Kidney (tissue), 14 donors: ENCODE results near the gene GLIS1. TPM values are rescaled to one million over a fixed set of nuclear protein-coding genes. Genes with fewer than 3 reads are reported as not detected.

Source experiments
- DNase-seq, 5 donors: peaks; one replicate each; pipeline ENCODE4 v3.0.0-alpha.2; 2013 to 2020
- FAIRE-seq: peaks from 2 replicates; lab custom pipeline; 2012; peaks lifted over from hg19 to GRCh38; lab: Jason Lieb, UNC
- H3K27ac ChIP-seq, 2 donors: one replicate each; pipeline ENCODE4 v1.7.0; 2013; ENCODE audit warnings: low read depth in 2 of 2, low read length in 2 of 2, inconsistent platforms in 1 of 2
- H3K27me3 ChIP-seq: one replicate; pipeline ENCODE4 v1.7.1; 2013; ENCODE audit warnings: low read length, inconsistent platforms; ENCODE audit not compliant: control insufficient read depth, insufficient read depth
- H3K36me3 ChIP-seq, 3 donors: one replicate each; pipeline versions ENCODE4 v1.7.0 to v1.7.1; 2013; ENCODE audit warnings: low read length in 3 of 3, control low read depth in 1 of 3, inconsistent platforms in 1 of 3; ENCODE audit not compliant: insufficient read depth in 3 of 3, control insufficient read depth in 2 of 3
- H3K4me1 ChIP-seq, 3 donors: one replicate each; pipeline versions ENCODE4 v1.7.0 to v1.7.1; 2013; ENCODE audit warnings: low read length in 3 of 3, inconsistent platforms in 1 of 3, low read depth in 1 of 3; ENCODE audit not compliant: control insufficient read depth in 2 of 3, insufficient read depth in 2 of 3
- H3K4me3 ChIP-seq, 3 donors: one replicate each; pipeline versions ENCODE4 v1.7.0 to v1.8.1; 2013; ENCODE audit warnings: low read length in 3 of 3, control low read depth in 1 of 3, inconsistent platforms in 1 of 3
- H3K9ac ChIP-seq, 3 donors: one replicate each; pipeline versions ENCODE4 v1.7.0 to v1.7.1; 2013; ENCODE audit warnings: low read length in 3 of 3, control low read depth in 1 of 3, inconsistent platforms in 1 of 3
- H3K9me3 ChIP-seq, 3 donors: one replicate each; pipeline versions ENCODE4 v1.7.0 to v1.7.1; 2013; ENCODE audit warnings: low read length in 3 of 3, control low read depth in 1 of 3, inconsistent platforms in 1 of 3; ENCODE audit not compliant: control insufficient read depth in 2 of 3, insufficient read depth in 1 of 3
- intact Hi-C: fragments of 100-400 bp; cut with DNase I; formaldehyde crosslinking; loops from one replicate; pipeline ENCODE4 v1.11.1; 2022
- polyA plus RNA-seq: library from polyadenylated mRNA; stranded (reverse); fragments of 350-450 nt; fragmentation: Illumina TruSeq; extraction: RNeasy Lipid Tissue Mini Kit (QIAGEN cat#74804); gene quantifications from one replicate; pipeline ENCODE4 v1.2.3, GENCODE V29; 2014; ENCODE audit warnings: low read depth, low replicate concordance; ENCODE audit not compliant: insufficient read depth
- total RNA-seq: library from RNA; stranded (reverse); fragmentation: NEBNext Ultra II Directional; extraction: Animal tissue kit (Norgen Biotek cat#: 25700); gene quantifications from one replicate; pipeline ENCODE4 v1.2.1, GENCODE V29; 2021
- TF ChIP-seq, protein P1 (sequence below): IDR thresholded peaks from 3 replicates; pipeline ENCODE4 v1.5.1; 2012; ENCODE audit warnings: mild to moderate bottlenecking, moderate library complexity, borderline replicate concordance; ENCODE audit not compliant: insufficient read depth; ENCODE audit errors: extremely low read depth
- donor health status: control.
- donor health status: control.
- donor health status: control.
- donor health status: control.
- donor health status: control.
- donor health status: DM: yes; HTN: yes; CAD: no.
- donor health status: Normal renal cell carcinoma (clear cell type).

Gene GLIS1
- total and polyA plus RNA-seq, 2 donors from 2014 or later = 3.3 to 3.7 TPM

DNA sequence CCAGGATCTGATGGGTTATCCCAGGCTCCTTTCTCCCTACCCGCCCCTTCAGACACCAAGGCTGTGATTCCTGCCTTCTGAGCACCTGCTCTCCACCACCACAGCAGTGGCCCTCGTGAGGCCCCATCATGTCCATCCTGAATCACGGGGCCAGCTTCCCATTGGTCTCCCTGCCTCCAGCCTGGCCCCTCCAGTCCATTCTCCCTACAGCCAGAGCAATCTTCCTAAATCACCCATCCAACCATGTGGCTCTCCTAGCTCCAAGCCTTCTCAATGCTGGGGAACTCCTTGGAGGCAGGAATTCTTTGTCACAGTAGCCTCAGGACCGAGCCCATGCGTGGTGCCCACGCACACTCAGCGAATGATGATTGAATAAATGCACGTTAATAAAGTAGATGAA lies 8.9 kb upstream of the GLIS1 start:
- FAIRE-seq (no peak), DNase-seq (no peak)
- Histone ChIP-seq H3K27me3 (no peaks in the 10 kb centered on the region), H3K4me1 (no peaks in the 10 kb centered on the region), H3K9ac (no peak overlapping the region), H3K27ac (no peak overlapping the region), H3K4me3 (no peak overlapping the region), H3K36me3 (no peaks in the 10 kb centered on the region), H3K9me3 (no peaks in the 10 kb centered on the region)
- intact Hi-C loops = no loop called here
- TF ChIP-seq, protein P1, sequence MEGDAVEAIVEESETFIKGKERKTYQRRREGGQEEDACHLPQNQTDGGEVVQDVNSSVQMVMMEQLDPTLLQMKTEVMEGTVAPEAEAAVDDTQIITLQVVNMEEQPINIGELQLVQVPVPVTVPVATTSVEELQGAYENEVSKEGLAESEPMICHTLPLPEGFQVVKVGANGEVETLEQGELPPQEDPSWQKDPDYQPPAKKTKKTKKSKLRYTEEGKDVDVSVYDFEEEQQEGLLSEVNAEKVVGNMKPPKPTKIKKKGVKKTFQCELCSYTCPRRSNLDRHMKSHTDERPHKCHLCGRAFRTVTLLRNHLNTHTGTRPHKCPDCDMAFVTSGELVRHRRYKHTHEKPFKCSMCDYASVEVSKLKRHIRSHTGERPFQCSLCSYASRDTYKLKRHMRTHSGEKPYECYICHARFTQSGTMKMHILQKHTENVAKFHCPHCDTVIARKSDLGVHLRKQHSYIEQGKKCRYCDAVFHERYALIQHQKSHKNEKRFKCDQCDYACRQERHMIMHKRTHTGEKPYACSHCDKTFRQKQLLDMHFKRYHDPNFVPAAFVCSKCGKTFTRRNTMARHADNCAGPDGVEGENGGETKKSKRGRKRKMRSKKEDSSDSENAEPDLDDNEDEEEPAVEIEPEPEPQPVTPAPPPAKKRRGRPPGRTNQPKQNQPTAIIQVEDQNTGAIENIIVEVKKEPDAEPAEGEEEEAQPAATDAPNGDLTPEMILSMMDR = no peak

DNA sequence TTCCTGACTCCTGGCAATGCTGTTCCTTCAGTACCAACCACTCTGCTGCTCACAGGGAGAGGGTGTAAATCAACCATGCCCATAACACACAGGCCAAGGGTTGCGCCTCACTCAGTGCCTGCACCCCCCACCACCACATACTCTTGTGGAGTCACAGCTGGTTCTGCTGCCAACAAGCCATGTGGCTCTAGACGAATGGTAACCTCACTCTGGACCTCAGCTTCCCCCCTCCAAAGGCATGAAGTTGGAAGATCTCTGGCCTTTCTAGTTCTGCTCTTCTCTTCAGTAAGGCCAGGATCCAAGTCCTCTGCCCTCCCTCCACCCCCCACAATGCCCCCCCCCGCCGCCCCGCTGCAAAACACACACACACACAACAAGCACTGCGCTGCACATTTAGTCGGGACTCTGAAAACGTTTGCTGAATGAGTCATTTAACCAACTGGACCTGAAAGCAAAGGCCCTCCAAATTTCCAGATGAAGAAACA lies 1.7 kb upstream of the GLIS1 start:
- Histone ChIP-seq H3K4me1 (peaks cover 0 to 12% (median 7%) of the 10 kb centered on the region in 3 donors), H3K9me3 (no peaks in the 10 kb centered on the region), H3K9ac (no peak overlapping the region), H3K27me3 (peaks cover 21% of the 10 kb centered on the region), H3K27ac (no peak overlapping the region), H3K36me3 (no peaks in the 10 kb centered on the region), H3K4me3 (no peak overlapping the region)
- TF ChIP-seq, protein P1 = no peak
- FAIRE-seq (no peak), DNase-seq (no peak)
- intact Hi-C loops = no loop called here

DNA sequence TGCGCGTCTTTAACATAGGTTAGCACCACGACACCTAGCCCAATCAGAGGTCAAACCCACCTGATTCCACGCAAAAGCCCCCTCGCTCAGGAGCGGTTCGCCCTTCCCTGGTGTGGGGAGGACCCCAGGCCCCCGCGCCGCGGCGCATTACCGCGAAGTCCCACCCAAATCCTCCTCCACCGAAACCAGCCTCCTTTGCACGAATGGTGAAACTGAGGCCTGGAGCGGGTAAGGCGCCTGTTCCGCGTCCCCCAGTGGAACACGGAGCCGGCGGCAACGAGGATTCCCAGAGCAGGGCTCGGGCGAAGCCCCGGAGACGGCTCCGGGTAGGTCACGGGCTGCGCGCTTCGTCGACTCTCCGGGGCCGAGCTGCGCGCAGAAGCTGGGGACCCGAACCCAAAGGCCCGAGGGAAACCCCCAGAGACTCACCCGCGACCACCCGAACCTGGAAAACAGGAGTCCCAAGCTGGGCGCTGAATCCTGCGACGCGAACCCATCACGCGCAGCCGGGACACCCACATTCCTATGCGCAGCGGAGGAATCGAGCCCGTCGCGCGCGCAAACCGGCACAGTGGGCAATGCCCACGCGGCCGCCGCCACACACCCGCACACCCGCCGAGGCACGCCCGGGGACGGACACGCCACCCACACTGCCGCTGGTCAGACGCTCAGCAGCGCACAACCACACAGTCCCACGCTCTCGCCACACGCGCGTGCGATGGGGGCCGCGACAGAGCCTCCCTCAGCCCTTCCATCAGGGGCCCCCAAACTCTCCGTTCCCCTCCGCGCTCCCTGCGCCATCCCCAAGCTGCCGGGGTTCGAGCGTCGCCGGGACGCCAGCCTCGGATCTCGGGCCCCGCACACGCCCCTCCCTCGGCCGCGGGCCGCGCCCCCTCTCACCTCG lies 507 bp downstream of the GLIS1 start:
- H3K27ac ChIP-seq = peak overlapping the region; percentile 23 to 64

More for the DNA sequence above, 507 bp downstream of the GLIS1 start:
- TF ChIP-seq, protein P1 = no peak
- no peak for FAIRE-seq
- H3K9ac ChIP-seq = peak overlapping the region in 2 of 3 donors; percentile 36
- H3K4me3 ChIP-seq = peak overlapping the region; percentile 30 to 69 (median 65)
- intact Hi-C loops = no loop called here
- peak in 2 of 5 donors; percentile 70 to 80 for DNase-seq
- H3K27me3 ChIP-seq = peaks cover 21% of the 10 kb centered on the region
- H3K9me3 ChIP-seq = no peaks in the 10 kb centered on the region
- H3K4me1 ChIP-seq = peaks cover 0 to 15% (median 9%) of the 10 kb centered on the region in 3 donors
- no peaks in the 10 kb centered on the region for H3K36me3 ChIP-seq
